Transverse colon (tissue), 3 donors: ENCODE data around the gene MATK.

ENCODE experiments used
- CTCF ChIP-seq, 5 experiments: fragments of 200-600 bp in 3 of 5; fragments of 450-650 bp in 2 of 5; sonication (generic) in 3 of 5; IDR thresholded peaks; 1 replicate in 2 of 5; 2 replicates in 3 of 5; pipeline ENCODE4 v1.5.1; 2016 to 2017; ENCODE audit warnings: antibody characterized with exemption in 5 of 5, inconsistent platforms in 3 of 5, mild to moderate bottlenecking in 2 of 5, moderate library complexity in 1 of 5
- EP300 ChIP-seq: sonication (generic); formaldehyde crosslinking; IDR thresholded peaks from one replicate; pipeline ENCODE4 v1.6.1; 2017; ENCODE audit warnings: antibody characterized with exemption, low read depth

DNA sequence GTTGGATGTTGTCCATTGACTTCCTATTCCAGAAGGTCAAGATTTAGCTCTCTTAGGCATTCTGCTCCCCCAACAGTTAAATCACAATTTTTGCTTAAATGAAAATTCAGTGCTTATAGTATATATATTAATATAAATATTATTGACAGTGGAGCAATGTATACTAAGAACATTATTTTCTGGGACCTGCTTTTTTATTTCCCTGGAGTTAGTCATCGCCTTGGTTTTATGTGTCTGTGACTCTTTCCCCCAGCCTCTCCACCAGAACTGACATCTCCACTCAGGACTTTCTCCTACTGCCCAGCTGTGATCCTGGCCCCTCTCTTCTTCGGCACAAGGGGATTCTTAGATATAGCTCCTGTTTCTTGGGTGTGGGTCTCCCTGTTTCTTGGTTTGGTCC is 10.2 kb upstream of the MATK start:
- no peak for TF ChIP-seq CTCF (IDR thresholded peaks at IDR 0.05)
- no peak for TF ChIP-seq EP300
